GM18951 (cell line): ENCODE results near the gene GATAD2B.

Source experiments
- POLR2A ChIP-seq: IDR thresholded peaks from 4 replicates; pipeline ENCODE4 v1.6.1; 2011; ENCODE audit warnings: mild to moderate bottlenecking; ENCODE audit not compliant: insufficient read length, insufficient read depth; ENCODE audit errors: extremely low read depth
- in situ Hi-C: fragments of 300-500 bp; cut with MboI; formaldehyde crosslinking; loops from one replicate; pipeline ENCODE4 v1.12.0; 2022; ENCODE audit warnings: low sequenced_read_pairs, mixed read lengths, inconsistent platforms; ENCODE audit not compliant: unreplicated experiment

GATAD2B gene

DNA sequence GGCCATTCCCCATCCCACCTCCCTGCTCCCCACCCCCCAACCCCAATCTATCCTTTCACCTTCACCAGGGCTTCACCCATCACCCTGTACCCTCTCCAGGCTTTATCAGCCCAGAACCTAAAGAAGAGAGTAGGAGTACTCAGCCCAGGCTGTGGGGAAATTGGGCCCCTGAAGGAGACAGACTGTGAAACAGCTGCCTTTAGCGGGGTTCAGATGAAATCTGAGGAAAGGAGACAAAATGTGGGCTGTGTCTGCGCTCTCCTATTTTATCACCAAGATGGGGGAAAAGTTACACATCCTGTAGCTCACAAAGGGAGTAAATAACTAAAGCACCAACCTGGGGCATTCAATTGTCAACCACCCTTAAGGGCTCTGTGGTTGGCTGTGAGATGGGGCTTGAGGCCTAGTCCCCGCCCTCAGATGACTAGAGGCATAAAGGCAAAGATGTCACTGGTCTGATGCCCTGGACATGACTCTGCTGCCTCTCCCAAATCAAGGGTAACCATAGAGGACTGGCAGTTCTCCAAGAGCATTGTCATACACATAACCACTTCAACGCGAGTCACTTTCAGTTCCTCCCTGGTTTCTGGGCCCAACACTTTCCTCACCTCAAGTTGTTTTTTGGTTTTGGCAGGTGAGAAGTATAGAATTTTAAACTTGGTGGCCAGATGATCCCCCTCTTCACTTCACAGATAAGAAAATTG is 117.6 kb downstream of the GATAD2B start:
- in situ Hi-C loops: no loop called here
- peak; percentile 25 for TF ChIP-seq POLR2A

DNA sequence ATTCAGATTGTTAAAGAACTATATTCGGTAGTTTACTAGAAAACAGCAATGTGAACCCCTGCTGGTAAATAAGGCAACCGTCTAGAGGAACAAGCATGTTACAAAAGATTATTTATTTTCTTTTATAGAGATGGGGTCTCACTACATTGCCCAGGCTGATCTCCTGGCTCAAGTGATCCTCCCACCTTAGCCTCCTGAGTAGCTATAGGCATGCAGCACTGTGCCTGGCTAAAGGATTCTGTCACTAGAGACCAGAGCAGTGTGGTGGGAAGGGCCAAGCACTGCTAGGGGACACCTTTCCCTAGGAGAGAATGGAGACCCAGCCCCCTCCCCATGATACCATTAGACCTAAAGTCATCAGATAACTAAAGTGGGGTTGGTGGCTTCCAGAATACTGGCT is 118.7 kb downstream of the GATAD2B start:
- in situ Hi-C loops: no loop called here
- TF ChIP-seq POLR2A: no peak

GRCh38 chr1:153803470-153804056 is 119.2 kb downstream of the GATAD2B start:
- in situ Hi-C loops: no loop called here
- no peak for TF ChIP-seq POLR2A

- in situ Hi-C loops: no loop called here
- no peak for TF ChIP-seq POLR2A
Measured at GRCh38 chr1:153801786-153802697, 120.7 kb downstream of the GATAD2B start.

DNA sequence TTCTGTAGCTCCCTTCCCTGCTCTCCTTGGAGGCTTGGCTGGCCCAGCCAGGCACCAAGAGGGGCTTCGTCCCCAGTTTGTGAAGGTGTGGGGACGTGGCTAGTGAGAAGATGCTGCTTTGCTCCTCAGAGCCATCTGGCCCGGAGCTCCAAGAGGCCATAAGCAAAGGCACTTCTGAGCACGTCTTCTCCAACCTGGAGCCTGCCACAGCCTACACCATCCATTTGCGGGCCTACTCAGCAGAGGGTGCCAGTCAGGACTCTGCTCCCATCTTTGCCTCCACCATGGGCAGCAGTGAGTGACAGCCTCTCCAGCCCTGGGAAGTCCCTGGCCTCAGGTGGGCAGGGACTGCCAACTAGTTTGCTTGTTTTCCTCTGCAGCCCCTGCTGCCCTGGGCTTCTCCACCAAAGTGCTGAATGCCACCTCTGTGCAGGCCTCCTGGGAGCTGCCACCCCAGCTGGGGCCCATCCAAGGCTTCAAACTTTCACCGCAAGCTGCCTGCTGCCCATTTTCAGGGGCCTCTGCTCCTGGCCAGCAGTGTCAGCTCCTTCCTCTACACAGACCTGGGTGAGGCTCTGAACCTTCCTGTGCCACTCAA is 121.6 kb downstream of the GATAD2B start:
- in situ Hi-C loops: no loop called here
- TF ChIP-seq POLR2A: peak; percentile 7

DNA sequence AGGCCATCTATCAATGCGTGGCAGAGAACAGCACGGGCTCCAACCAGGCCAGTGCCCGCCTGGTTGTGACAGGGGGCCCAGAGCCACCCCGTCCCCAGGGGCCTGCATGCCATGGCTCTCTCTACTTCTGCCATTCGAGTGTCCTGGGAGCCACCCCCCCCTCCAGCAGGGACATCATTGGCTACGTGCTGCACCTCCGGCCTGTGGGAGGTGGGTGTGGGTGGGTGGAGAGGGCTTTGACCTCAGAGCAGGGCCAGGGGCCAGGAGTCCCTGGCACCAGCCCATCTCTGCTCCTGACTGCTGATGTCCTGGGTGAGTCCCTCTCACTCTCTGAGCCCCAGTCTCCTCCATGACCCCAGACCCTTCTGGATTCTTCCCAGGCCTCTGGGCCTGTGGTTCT is 122.3 kb downstream of the GATAD2B start:
- in situ Hi-C loops: no loop called here

GRCh38 chr1:153799566-153800465 is 123.0 kb downstream of the GATAD2B start:
- TF ChIP-seq POLR2A: no peak
- in situ Hi-C loops: loop anchor here (10.0 kb wide), 1 partner anchor 185 kb away; the partner anchor contains the start of gene RAB13

More for the DNA sequence above, 122.3 kb downstream of the GATAD2B start:
- no peak for TF ChIP-seq POLR2A

- TF ChIP-seq POLR2A: no peak
- in situ Hi-C loops: loop anchor here (10.0 kb wide), 1 partner anchor 186 kb away; the partner anchor contains the start of gene RAB13
Measured at GRCh38 chr1:153799016-153799415, 123.8 kb downstream of the GATAD2B start.

- in situ Hi-C loops: loop anchor here (10.0 kb wide), 1 partner anchor 186 kb away; the partner anchor contains the start of gene RAB13
- no peak for TF ChIP-seq POLR2A
Measured at GRCh38 chr1:153798468-153798780, 124.3 kb downstream of the GATAD2B start.

GRCh38 chr1:153796786-153797659 is 125.7 kb downstream of the GATAD2B start:
- no peak for TF ChIP-seq POLR2A
- in situ Hi-C loops: loop anchor here (10.0 kb wide), 1 partner anchor 188 kb away; the partner anchor contains the start of gene RAB13
